Activated gamma-delta T cell (primary cell): ENCODE measurements around the gene PSME2.

Experiments used
- DNase-seq: peaks from one replicate; lab custom pipeline; 2025; lab: John Stamatoyannopoulos, UW

Gene PSME2

GRCh38 chr14:24093901-24094840 lies 52.2 kb downstream of the PSME2 start, which contains the start of gene PCK2:
Gene PCK2, plus strand, starts transcription at chr14:24094311. Its CDS starts 95 bp downstream, at chr14:24094406.
- DNase-seq = peak; percentile 57
